Activated T-cell treated with anti-CD3 and anti-CD28 coated beads for 48 hours (primary cell): Measurements from ENCODE around the gene TRIM59.

ENCODE experiments used
- DNase-seq: peaks from one replicate; pipeline ENCODE4 v3.0.0-alpha.2; 2020; ENCODE audit warnings: low read depth

TRIM59 gene

GRCh38 chr3:160449636-160450598 lies at the start of gene TRIM59:
TSS of gene TRIM59 (minus strand) at chr3:160449786. CDS start at chr3:160439183, 10,603 bp downstream.
- DNase-seq, result peak; percentile 99

DNA sequence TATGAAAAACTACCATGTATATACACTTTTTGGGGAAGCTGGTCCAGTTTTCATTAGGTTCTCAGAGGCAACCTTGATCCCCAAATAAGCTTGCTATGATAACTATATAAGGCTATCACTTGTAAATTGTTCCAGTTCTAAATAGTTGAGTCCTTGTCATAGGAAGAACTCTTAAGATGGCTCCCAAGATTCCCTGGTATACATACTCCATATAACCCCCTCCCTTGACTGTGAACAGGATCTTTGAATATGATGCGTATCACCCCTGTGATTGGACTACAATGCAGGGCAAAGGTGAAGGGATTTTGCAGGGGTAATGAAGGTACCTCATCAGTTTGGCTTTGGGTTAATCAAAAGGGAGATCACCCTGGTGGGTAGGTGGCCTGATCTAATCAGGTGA lies 48.6 kb upstream of the TRIM59 start:
- DNase-seq, result no peak

DNA sequence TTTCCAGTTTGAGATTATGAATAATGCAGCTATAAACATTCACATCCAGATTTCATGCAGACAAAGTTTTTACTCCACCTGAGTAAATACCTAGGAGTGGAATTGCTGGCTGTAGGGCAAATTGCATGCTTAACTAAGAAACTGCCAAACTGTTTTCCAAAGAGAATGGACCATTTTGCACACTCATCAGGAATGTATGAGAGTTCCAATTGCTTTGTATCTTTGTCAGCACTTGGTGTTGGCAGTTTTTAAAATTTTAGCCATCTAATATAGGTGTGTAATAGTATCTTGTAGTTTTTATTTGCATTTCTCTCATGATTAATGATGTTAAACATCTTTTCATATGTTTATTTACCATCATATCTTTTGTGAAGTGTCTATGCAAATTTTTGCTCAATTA lies 40.6 kb upstream of the TRIM59 start:
- DNase-seq, result no peak

GRCh38 chr3:160486459-160486869 lies 36.9 kb upstream of the TRIM59 start:
- no peak for DNase-seq

GRCh38 chr3:160482796-160483195 lies 33.2 kb upstream of the TRIM59 start:
- DNase-seq, result no peak

- DNase-seq, result no peak
Observed at GRCh38 chr3:160481856-160482255, 32.3 kb upstream of the TRIM59 start.

GRCh38 chr3:160480931-160481330 lies 31.3 kb upstream of the TRIM59 start:
- DNase-seq, result no peak

DNA sequence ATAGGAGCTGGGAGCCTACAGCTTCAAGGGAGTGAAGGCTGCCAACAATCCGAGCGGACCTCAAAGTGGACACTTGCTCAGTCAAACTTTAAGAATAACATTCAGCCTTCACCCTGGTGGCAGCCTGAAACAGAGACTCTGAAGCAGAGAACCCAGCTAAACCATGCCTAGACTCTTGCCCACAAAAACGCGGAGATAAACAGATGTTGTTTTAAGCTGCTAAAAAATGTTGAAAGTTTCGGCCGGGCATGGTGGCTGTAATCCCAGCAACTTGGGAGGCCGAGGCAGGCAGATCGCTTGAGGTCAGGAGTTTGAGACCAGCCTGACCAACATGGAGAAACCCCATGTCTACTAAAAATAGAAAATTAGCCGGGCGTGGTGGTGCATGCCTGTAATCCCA lies 29.8 kb upstream of the TRIM59 start:
- no peak for DNase-seq

GRCh38 chr3:160478338-160478737 lies 28.8 kb upstream of the TRIM59 start:
- no peak for DNase-seq

DNA sequence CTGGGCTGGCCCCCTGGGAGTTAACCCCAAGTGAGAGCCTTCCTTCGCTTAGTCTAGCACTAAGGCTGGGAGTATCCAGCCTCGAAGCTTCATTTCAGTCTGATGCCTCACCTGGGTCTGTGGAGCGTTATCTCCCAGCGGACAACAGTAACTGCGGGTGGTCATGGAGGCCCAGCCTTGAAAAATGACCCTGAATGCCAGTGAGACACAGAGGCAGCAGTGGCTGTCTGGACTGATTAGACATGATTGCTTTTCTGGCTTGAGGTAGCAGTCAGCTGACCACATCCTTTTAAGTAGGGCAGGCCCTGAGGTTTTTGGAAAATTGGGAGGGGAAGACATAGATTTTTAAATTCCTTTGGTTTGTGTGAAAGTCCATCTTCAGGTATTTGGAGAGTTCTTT lies 28.2 kb upstream of the TRIM59 start:
- no peak for DNase-seq

DNA sequence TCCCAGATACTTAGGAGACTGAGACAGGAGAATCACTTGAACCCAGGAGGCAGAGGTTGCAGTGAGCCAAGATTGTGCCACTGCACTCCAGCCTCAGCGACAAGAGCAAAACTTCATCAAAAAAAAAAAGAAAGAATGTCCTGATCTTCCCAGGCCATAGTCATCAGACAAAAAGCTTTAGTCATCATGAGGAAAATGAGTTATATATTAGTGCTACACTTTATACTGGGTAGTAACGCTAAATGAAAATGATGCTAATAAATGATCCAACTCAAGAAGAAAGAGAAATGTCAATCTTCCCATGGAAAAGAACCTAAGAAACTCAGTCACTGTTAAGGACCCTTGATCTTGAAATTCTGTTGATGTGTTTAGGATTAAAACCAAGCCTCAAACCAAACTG lies 26.3 kb upstream of the TRIM59 start:
- DNase-seq, result no peak

- DNase-seq, result no peak
Observed at GRCh38 chr3:160475153-160475552, 25.6 kb upstream of the TRIM59 start.

GRCh38 chr3:160474416-160474838 lies 24.8 kb upstream of the TRIM59 start:
- no peak for DNase-seq

DNA sequence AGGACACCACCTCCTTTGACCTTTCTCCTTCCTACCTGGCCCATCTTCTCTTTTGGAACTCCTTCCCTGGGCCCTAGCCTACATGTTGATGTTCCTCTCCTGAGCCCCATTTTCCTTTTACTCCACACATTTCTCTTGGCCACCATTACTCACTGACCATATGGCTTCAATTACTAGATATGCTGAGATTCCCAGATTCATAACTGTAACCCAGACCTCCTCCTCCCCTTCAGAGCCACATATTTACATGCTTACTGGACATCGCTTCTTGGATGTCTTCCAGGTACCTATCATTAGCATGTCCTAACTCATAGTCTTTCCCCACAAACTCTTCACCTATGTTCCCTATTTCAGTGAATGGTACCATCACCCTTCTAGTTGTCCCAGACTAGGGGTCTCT lies 24.4 kb upstream of the TRIM59 start:
- no peak for DNase-seq

- DNase-seq, result no peak
Observed at GRCh38 chr3:160473221-160473620, 23.6 kb upstream of the TRIM59 start.

DNA sequence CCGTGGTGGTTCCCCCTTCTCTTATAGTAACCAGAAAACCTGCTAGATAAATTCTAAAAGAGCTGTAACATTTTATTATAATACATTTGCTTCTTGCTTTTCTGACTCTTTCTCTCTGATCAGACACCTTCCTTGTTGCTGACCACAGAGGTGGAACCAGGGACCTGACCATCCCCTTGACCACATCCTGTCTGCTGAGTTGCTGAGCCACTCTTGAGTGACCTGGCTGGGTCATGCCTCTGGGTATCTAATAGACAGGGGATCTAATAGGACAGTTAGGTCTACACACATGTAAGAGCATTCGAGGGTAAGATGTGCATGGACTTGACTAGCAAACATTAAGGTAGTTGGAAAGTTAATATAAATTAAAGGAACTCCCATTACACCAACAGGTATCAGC lies 22.8 kb upstream of the TRIM59 start:
- no peak for DNase-seq

DNA sequence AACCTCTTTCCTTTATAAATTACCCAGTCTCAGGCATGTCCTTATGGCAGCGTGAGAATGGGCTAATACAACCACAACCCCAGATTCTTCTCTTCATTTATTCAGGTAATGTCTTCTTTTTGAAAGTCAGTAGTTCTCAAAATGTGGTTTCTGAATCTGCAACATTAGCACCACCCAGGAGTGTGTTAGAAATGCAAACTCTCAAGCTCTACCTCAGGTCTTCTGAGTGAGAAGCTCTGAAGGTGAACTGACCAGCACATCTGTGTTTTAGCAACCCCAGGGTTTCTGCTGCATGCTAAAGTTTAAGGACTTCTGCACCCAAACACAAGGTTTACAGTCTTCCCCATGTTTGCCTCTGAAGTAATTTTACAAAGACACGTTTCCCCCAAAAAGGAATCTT lies 22.3 kb upstream of the TRIM59 start:
- DNase-seq, result no peak

GRCh38 chr3:160470181-160470580 lies 20.6 kb upstream of the TRIM59 start:
- no peak for DNase-seq

GRCh38 chr3:160464971-160465370 lies 15.4 kb upstream of the TRIM59 start:
- DNase-seq, result no peak

- DNase-seq, result no peak
Observed at GRCh38 chr3:160464321-160464720, 14.7 kb upstream of the TRIM59 start.

GRCh38 chr3:160460033-160460432 lies 10.4 kb upstream of the TRIM59 start:
- DNase-seq, result no peak

DNA sequence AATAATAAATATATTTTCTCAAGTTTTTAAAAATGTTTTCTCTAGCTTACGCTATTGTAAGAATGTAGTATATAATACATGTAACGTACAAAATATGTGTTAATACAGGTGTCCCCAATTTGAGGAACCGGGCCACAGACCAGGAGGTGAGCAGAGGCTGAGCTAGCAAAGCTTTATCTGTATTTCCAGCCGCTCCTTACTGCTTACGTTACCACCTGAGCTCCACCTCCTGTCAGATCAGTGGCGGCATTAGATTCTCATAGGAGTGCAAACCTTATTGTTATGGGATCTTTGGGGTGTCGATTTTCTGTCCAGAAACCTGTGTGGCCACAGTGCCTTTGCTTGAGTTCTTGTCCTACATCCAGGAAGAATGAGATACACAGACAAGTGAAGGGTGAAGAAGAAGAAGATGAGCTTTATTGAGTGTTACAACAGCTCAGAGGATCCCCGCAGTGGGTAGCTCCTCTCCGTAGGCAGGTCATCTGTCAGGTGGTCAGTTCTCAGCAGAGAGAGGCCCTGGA lies 9.9 kb upstream of the TRIM59 start:
- no peak for DNase-seq

GRCh38 chr3:160458151-160458550 lies 8.6 kb upstream of the TRIM59 start:
- DNase-seq, result no peak

DNA sequence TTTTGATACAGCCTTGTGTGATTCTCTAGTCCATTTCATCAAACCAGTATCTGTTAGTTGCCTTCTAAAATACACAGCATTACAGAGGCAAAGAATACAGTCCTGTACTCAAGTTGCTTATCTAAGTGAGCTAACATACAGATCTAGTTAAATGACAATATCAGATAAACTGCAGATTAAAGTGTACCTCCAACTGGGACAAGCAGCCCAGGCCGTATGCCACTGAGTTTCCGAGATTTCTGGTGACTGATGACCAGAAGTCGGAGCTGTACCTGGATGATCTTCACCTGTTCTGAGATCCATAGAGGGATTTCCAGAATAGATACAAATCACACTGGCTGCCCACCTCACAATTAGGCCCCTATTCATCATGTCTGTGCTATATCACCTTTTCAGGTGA lies 6.3 kb upstream of the TRIM59 start:
- no peak for DNase-seq
